Endothelial cell of umbilical vein (primary cell): ENCODE results near the gene SLC47A2. TPM values are rescaled to one million over a fixed set of nuclear protein-coding genes. Genes with fewer than 3 reads are reported as not detected.

Experiments used
- BruUV-seq: library from RNA; stranded (reverse); fragments of 400-500 nt; replicated peaks from 2 replicates; lab custom pipeline; 2021; lab: Mats Ljungman, UMichigan
- CTCF ChIA-PET: fragments of 300-600, 350-600 bp; sonication (Branson Sonifier 250); formaldehyde crosslinking; loops from one replicate; lab custom pipeline; 2021; ENCODE audit warnings: antibody characterized with exemption, inconsistent platforms; lab: Charles Lee
- POLR2A ChIA-PET: fragments of 300-600, 350-600 bp; sonication (Branson Sonifier 250); formaldehyde crosslinking; loops from one replicate; lab custom pipeline; 2021; ENCODE audit warnings: antibody characterized with exemption, inconsistent platforms; lab: Charles Lee
- DNase-seq: peaks from one replicate; pipeline ENCODE4 v3.0.0-alpha.2; 2011; ENCODE audit warnings: low read depth, low spot score
- FAIRE-seq: peaks from 2 replicates; lab custom pipeline; 2011; peaks lifted over from hg19 to GRCh38; lab: Jason Lieb, UNC
- H2AFZ ChIP-seq: 2 replicates; pipeline ENCODE4 v1.6.0; 2012; ENCODE audit warnings: low read depth, low read length, control low read depth, inconsistent platforms
- H3K27ac ChIP-seq: 2 replicates; pipeline ENCODE4 v1.5.1; 2011; ENCODE audit warnings: low read depth, mild to moderate bottlenecking, control low read depth, low read length, moderate library complexity; ENCODE audit not compliant: insufficient read depth
- H3K27me3 ChIP-seq, 2 experiments: 2 replicates each; pipeline versions ENCODE4 v1.6.0 to v1.6.1; 2011; ENCODE audit warnings: low read length in 2 of 2, mixed read lengths in 1 of 2; ENCODE audit not compliant: control insufficient read depth in 2 of 2, insufficient read depth in 2 of 2
- H3K36me3 ChIP-seq, 2 experiments: 2 replicates in 1 of 2; 3 replicates in 1 of 2; pipeline ENCODE4 v1.5.1; 2011; ENCODE audit warnings: low read length in 2 of 2, mild to moderate bottlenecking in 1 of 2, moderate library complexity in 1 of 2; ENCODE audit not compliant: control insufficient read depth in 2 of 2, insufficient read depth in 2 of 2; ENCODE audit errors: extremely low read depth in 1 of 2
- H3K4me1 ChIP-seq: 3 replicates; pipeline ENCODE4 v1.5.1; 2011; ENCODE audit warnings: mild to moderate bottlenecking, low read length; ENCODE audit not compliant: control insufficient read depth, insufficient read depth; ENCODE audit errors: extremely low read depth
- H3K4me2 ChIP-seq: 2 replicates; pipeline ENCODE4 v1.6.1; 2011; ENCODE audit warnings: low read length, control low read depth, mixed read lengths; ENCODE audit not compliant: insufficient read depth
- H3K4me3 ChIP-seq, 3 experiments: fragments of 200-600 bp in 1 of 3; sonication (generic), shearing (Covaris generic) in 1 of 3; replicated peaks in 1 of 3; 2 replicates each; pipeline ENCODE4 v1.5.1; 2011 to 2016; ENCODE audit warnings: control low read depth in 3 of 3, low read length in 3 of 3, mild to moderate bottlenecking in 2 of 3, inconsistent platforms in 1 of 3, low read depth in 1 of 3, moderate library complexity in 1 of 3; ENCODE audit not compliant: insufficient read depth in 1 of 3
- H3K79me2 ChIP-seq: 2 replicates; pipeline ENCODE4 v1.6.0; 2012; ENCODE audit warnings: low read length, inconsistent platforms; ENCODE audit not compliant: control insufficient read depth, insufficient read depth
- H3K9ac ChIP-seq: replicated peaks from 2 replicates; pipeline ENCODE3; 2011; ENCODE audit warnings: low read length, control low read depth; ENCODE audit not compliant: insufficient read depth; ENCODE audit errors: extremely low read depth
- H3K9me1 ChIP-seq: replicated peaks from 3 replicates; pipeline ENCODE4 v1.6.0; 2011; ENCODE audit warnings: mild to moderate bottlenecking, low read length; ENCODE audit not compliant: control insufficient read depth, insufficient read depth; ENCODE audit errors: extremely low read depth
- H3K9me3 ChIP-seq: replicated peaks from 2 replicates; pipeline ENCODE4 v1.5.1; 2012; ENCODE audit warnings: low read length, inconsistent platforms; ENCODE audit not compliant: control insufficient read depth, insufficient read depth
- H4K20me1 ChIP-seq: replicated peaks from 2 replicates; pipeline ENCODE3; 2011; ENCODE audit warnings: mild to moderate bottlenecking, low read length; ENCODE audit not compliant: control insufficient read depth, insufficient read depth; ENCODE audit errors: extremely low read depth
- EZH2 ChIP-seq: IDR thresholded peaks from 2 replicates; pipeline ENCODE4 v1.6.1; 2012; ENCODE audit warnings: borderline replicate concordance, low read depth, mild to moderate bottlenecking, moderate library complexity, low read length, inconsistent platforms; ENCODE audit not compliant: severe bottlenecking
- FOS ChIP-seq: IDR thresholded peaks from 2 replicates; pipeline ENCODE4 v1.6.1; 2011; ENCODE audit warnings: mild to moderate bottlenecking, low read length, moderate library complexity, borderline replicate concordance; ENCODE audit not compliant: insufficient read depth
- GATA2 ChIP-seq: IDR thresholded peaks from 2 replicates; pipeline ENCODE4 v1.7.0; 2011; ENCODE audit warnings: low read depth, mild to moderate bottlenecking, moderate library complexity, mixed read lengths, low read length; ENCODE audit not compliant: insufficient read length, insufficient read depth
- JUN ChIP-seq: IDR thresholded peaks from 2 replicates; pipeline ENCODE4 v1.6.1; 2011; ENCODE audit warnings: borderline replicate concordance, low read depth; ENCODE audit not compliant: insufficient read length, insufficient read depth
- MYC ChIP-seq: IDR thresholded peaks from one replicate; pipeline ENCODE4 v1.6.1; 2011; ENCODE audit warnings: mild to moderate bottlenecking, low read depth, low read length
- dilution Hi-C: fragments of 300-500 bp; cut with MboI; formaldehyde crosslinking; loops from one replicate; pipeline ENCODE4 v1.15.0; 2019; ENCODE audit warnings: low sequenced_read_pairs; ENCODE audit not compliant: extremely low pct_ligation_motif_present
- intact Hi-C: fragments of 100-400 bp; cut with micrococcal nuclease; formaldehyde crosslinking; loops from one replicate; pipeline ENCODE4 v1.10.0; 2022
- polyA plus RNA-seq, 4 experiments: library from polyadenylated mRNA; depleted of rRNA in 3 of 4; stranded (reverse) in 3 of 4; unstranded in 1 of 4; fragments of >200 nt; gene quantifications; 2 replicates each; pipeline versions ENCODE4 v1.2.1 to v1.2.3, GENCODE V29; 2011 to 2012; ENCODE audit warnings: missing spikeins in 1 of 4
- total RNA-seq: library from RNA; stranded (reverse); gene quantifications from 2 replicates; pipeline ENCODE4 v1.2.3, GENCODE V29; 2021
- TF ChIP-seq, protein P1 (sequence below): IDR thresholded peaks from 2 replicates; pipeline ENCODE4 v1.6.1; 2011; ENCODE audit not compliant: insufficient read depth, insufficient read length
- TF ChIP-seq, protein P2 (sequence below), 2 donors: IDR thresholded peaks; 1 replicate in 1 of 2; 2 replicates in 1 of 2; pipeline ENCODE4 v1.5.1; 2011; ENCODE audit warnings: low read length in 2 of 2, mild to moderate bottlenecking in 2 of 2, moderate library complexity in 2 of 2, control low read depth in 1 of 2, inconsistent platforms in 1 of 2, low read depth in 1 of 2; ENCODE audit not compliant: insufficient read depth in 1 of 2; ENCODE audit errors: extremely low read depth in 1 of 2

SLC47A2 gene
- total and polyA plus RNA-seq, 2 donors (not counting 3 experiments of a cell fraction or from before 2014, with no cell fraction given) = not detected

DNA sequence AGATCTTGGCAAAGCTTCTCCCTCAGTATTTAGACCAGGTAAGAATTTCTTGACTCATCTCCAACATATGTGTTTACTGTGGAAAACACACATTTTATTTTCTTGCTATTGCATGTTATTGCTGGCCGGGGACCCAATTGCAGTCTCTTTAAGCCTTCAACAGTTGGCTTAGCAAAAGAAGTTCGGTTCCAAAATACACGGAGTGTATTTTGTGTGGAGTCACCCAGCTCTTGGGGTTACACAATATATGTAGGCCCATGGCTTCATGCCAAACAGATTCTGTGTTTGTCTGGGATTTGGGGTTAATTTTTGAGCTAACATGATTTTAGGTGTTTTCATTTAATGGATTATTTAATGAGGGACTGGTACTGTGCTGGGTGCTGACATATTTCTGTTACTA lies 63.8 kb downstream of the SLC47A2 start:
- Histone ChIP-seq H3K27ac (no peak overlapping the region), H3K36me3 (peaks cover 0 to 5% of the 10 kb centered on the region in 2 experiments), H3K79me2 (peaks cover 16% of the 10 kb centered on the region), H2AFZ (no peak overlapping the region), H3K4me1 (peaks cover 15% of the 10 kb centered on the region), H3K9ac (no peak overlapping the region), H3K4me3 (no peak overlapping the region), H3K27me3 (no peaks in the 10 kb centered on the region), H3K9me3 (no peaks in the 10 kb centered on the region), H4K20me1 (no peaks in the 10 kb centered on the region), H3K9me1 (no peaks in the 10 kb centered on the region), H3K4me2 (no peak overlapping the region)
- intact Hi-C loops (no loop called here), dilution Hi-C loops (no loop called here)
- BruUV-seq = no TSS peak
- ChIA-PET POLR2A (no interaction called here), CTCF (interaction anchor here (0.7 to 2.4 kb wide), 3 partner anchors 10 to 110 kb away, joined by 3 to 10 read pairs (median 7); no protein-coding TSS in a partner anchor)
- TF ChIP-seq, protein P1, sequence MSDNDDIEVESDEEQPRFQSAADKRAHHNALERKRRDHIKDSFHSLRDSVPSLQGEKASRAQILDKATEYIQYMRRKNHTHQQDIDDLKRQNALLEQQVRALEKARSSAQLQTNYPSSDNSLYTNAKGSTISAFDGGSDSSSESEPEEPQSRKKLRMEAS = no peak
- no peak for TF ChIP-seq GATA2
- no peak for TF ChIP-seq FOS
- TF ChIP-seq EZH2 = no peak
- no peak for TF ChIP-seq JUN
- no peak for TF ChIP-seq MYC
- TF ChIP-seq, protein P2, sequence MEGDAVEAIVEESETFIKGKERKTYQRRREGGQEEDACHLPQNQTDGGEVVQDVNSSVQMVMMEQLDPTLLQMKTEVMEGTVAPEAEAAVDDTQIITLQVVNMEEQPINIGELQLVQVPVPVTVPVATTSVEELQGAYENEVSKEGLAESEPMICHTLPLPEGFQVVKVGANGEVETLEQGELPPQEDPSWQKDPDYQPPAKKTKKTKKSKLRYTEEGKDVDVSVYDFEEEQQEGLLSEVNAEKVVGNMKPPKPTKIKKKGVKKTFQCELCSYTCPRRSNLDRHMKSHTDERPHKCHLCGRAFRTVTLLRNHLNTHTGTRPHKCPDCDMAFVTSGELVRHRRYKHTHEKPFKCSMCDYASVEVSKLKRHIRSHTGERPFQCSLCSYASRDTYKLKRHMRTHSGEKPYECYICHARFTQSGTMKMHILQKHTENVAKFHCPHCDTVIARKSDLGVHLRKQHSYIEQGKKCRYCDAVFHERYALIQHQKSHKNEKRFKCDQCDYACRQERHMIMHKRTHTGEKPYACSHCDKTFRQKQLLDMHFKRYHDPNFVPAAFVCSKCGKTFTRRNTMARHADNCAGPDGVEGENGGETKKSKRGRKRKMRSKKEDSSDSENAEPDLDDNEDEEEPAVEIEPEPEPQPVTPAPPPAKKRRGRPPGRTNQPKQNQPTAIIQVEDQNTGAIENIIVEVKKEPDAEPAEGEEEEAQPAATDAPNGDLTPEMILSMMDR (IDR thresholded peaks at IDR 0.05; ENCODE audit: extremely low read depth in 1 of 2, insufficient read depth in 1 of 2, low read depth in 1 of 2, low read length in 2 of 2) = no peak
- no peak for DNase-seq
- FAIRE-seq = no peak
